Calu3 (cell line): ENCODE results near the gene PPP1R13L. TPM values are rescaled to one million over a fixed set of nuclear protein-coding genes. Genes with fewer than 3 reads are reported as not detected.

Experiments
- BruUV-seq: library from RNA; stranded (reverse); fragments of 400-500 nt; replicated peaks from 2 replicates; lab custom pipeline; 2021; lab: Mats Ljungman, UMichigan
- CTCF ChIA-PET: fragments of 300-600 bp; sonication (Branson Sonifier 250); formaldehyde crosslinking; loops from one replicate; lab custom pipeline; 2022; ENCODE audit warnings: antibody characterized with exemption; lab: Charles Lee
- DNase-seq: peaks from one replicate; pipeline ENCODE4 v3.0.0; 2022
- H3K27ac Mint-ChIP-seq: one replicate; pipeline ENCODE4 v1.8.0; 2022; ENCODE audit warnings: mixed read lengths; ENCODE audit not compliant: unreplicated experiment
- H3K27me3 Mint-ChIP-seq: one replicate; pipeline ENCODE4 v1.8.0; 2022; ENCODE audit warnings: mixed read lengths; ENCODE audit not compliant: unreplicated experiment
- H3K36me3 Mint-ChIP-seq: one replicate; pipeline ENCODE4 v1.8.0; 2022; ENCODE audit warnings: mild to moderate bottlenecking, moderate library complexity, mixed read lengths; ENCODE audit not compliant: insufficient read depth, unreplicated experiment
- H3K4me1 Mint-ChIP-seq: one replicate; pipeline ENCODE4 v1.8.0; 2022; ENCODE audit warnings: mild to moderate bottlenecking, low read depth, mixed read lengths; ENCODE audit not compliant: unreplicated experiment
- H3K4me3 Mint-ChIP-seq: one replicate; pipeline ENCODE4 v1.8.0; 2022; ENCODE audit warnings: mild to moderate bottlenecking, low read depth, moderate library complexity, mixed read lengths; ENCODE audit not compliant: unreplicated experiment
- H3K9me3 Mint-ChIP-seq: one replicate; pipeline ENCODE4 v1.8.0; 2022; ENCODE audit warnings: low read depth, mixed read lengths; ENCODE audit not compliant: unreplicated experiment
- CTCF ChIP-seq: fragments of 200-600 bp; IDR thresholded peaks from one replicate; pipeline ENCODE4 v1.8.0; 2022; ENCODE audit warnings: antibody characterized with exemption; ENCODE audit not compliant: unreplicated experiment
- intact Hi-C: fragments of 100-400 bp; cut with micrococcal nuclease; formaldehyde crosslinking; loops from one replicate; pipeline ENCODE4 v1.10.0; 2022; ENCODE audit not compliant: unreplicated experiment
- total RNA-seq: library from RNA; stranded (reverse); gene quantifications from 2 replicates; pipeline ENCODE4 v1.2.3, GENCODE V29; 2022

The PPP1R13L gene
- total RNA-seq, 1 experiment from 2014 or later = 135 TPM

DNA sequence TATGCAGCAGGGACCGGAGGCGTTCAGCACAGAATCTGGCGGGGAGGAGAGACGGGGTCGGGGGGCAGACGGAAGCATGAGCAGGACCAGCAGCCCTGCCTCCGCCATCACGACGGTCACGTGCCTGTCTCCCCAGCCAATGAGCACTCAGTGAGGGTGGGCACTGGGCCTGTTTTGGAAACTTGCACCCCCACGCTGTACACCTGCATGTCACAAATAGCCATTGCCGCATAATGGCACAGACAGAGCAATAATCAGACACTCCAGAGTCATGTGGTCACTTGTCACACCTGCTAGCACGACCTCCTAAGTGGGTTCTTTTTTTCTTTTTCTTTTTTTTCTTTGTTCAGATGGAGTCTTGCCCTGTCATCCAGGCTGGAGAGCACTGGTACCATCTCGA is 43.3 kb downstream of the PPP1R13L start:
- CTCF ChIA-PET = no interaction called here
- H3K4me1 Mint-ChIP-seq = no peaks in the 10 kb centered on the region
- no TSS peak for BruUV-seq
- H3K9me3 Mint-ChIP-seq = no peaks in the 10 kb centered on the region
- no peaks in the 10 kb centered on the region for H3K27me3 Mint-ChIP-seq
- intact Hi-C loops = no loop called here
- peaks cover 42% of the 10 kb centered on the region for H3K36me3 Mint-ChIP-seq
- no peak for DNase-seq
- no peak for TF ChIP-seq CTCF
- no peak overlapping the region for H3K27ac Mint-ChIP-seq
- H3K4me3 Mint-ChIP-seq = no peak overlapping the region

- Mint-ChIP-seq H3K36me3 (peaks cover 56% of the 10 kb centered on the region), H3K4me1 (no peaks in the 10 kb centered on the region), H3K4me3 (no peak overlapping the region), H3K27me3 (no peaks in the 10 kb centered on the region), H3K9me3 (no peaks in the 10 kb centered on the region), H3K27ac (no peak overlapping the region)
- CTCF ChIA-PET = no interaction called here
- no TSS peak for BruUV-seq
- intact Hi-C loops = no loop called here
- no peak for TF ChIP-seq CTCF
- no peak for DNase-seq
Measured at GRCh38 chr19:45358213-45358792, 46.6 kb downstream of the PPP1R13L start.

DNA sequence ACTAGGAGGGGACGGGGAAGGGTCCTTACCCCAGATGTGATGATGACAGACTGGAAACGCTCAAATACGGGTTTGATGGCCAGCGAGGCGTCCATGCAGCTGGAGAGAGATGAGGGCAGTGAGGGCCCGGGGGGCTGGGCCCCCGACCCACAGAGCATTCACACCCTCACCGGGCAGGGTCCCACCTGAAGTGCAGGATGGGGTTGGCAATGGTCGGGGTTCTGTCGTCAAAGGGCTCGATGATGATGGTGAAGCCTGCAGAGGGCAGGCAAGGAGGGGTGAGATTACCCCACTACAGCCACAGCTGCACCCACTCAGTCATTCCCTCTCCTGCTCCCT is 47.5 kb downstream of the PPP1R13L start:
- peaks cover 50% of the 10 kb centered on the region for H3K36me3 Mint-ChIP-seq
- no peaks in the 10 kb centered on the region for H3K27me3 Mint-ChIP-seq
- TF ChIP-seq CTCF = no peak
- BruUV-seq = no TSS peak
- no peak overlapping the region for H3K4me3 Mint-ChIP-seq
- no peak for DNase-seq
- CTCF ChIA-PET = no interaction called here
- no peaks in the 10 kb centered on the region for H3K4me1 Mint-ChIP-seq
- no peaks in the 10 kb centered on the region for H3K9me3 Mint-ChIP-seq
- intact Hi-C loops = no loop called here
- H3K27ac Mint-ChIP-seq = no peak overlapping the region

DNA sequence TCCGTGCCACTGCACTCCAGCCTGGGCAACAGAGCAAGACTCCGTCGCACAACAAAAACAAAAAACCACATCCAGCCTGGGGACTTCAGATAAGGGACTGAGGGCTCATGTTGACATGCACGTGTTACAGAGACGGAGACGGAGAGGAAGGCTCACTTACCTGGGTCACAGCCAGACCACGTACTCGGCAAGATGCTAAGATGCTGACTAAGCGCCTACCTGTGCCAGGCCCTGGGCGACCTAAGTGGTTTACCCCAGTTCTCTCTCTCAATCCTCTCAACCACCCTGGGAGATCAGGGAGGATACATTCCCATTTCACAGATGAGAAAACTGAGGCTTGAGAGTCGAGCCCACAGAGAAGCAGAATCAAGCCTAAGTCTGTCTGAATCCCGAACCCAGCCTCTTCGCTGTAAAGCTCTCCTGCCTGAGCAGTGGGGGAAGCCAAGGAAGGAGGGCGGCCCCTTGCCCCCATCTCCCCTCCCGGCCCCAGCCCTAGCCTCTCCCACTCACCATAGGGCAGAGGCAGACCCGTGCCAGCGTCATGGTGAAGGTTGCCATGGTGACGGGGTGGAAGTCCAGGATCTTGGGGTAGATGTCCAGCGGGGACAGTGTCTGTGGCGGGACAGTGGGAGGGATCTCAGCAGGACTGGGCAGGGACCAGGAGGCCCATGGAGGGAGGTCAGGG is 48.0 kb downstream of the PPP1R13L start:
- TF ChIP-seq CTCF = no peak
- Mint-ChIP-seq H3K27ac (no peak overlapping the region), H3K4me1 (no peaks in the 10 kb centered on the region), H3K9me3 (no peaks in the 10 kb centered on the region), H3K36me3 (peaks cover 54% of the 10 kb centered on the region), H3K4me3 (no peak overlapping the region), H3K27me3 (no peaks in the 10 kb centered on the region)
- intact Hi-C loops = no loop called here
- no peak for DNase-seq
- no TSS peak for BruUV-seq
- CTCF ChIA-PET = no interaction called here
